Dendritic cell treated with granulocyte-macrophage colony-stimulating factor and Interleukin-4, amounts not matched to agents 40 ng/mL and 50 ng/mL, for 4 days (primary cell): ENCODE data around the gene ADAM12.

Experiments used
- H3K27ac Mint-ChIP-seq: one replicate; pipeline ENCODE4 v1.8.0; 2022; ENCODE audit warnings: mild to moderate bottlenecking, mixed read lengths
- H3K27me3 Mint-ChIP-seq: one replicate; pipeline ENCODE4 v1.8.0; 2022; ENCODE audit warnings: mild to moderate bottlenecking, mixed read lengths
- H3K36me3 Mint-ChIP-seq: one replicate; pipeline ENCODE4 v1.8.0; 2022; ENCODE audit warnings: low read depth, mixed read lengths
- H3K4me1 Mint-ChIP-seq: one replicate; pipeline ENCODE4 v1.8.0; 2022; ENCODE audit warnings: low read depth, mixed read lengths
- H3K4me3 Mint-ChIP-seq: one replicate; pipeline ENCODE4 v1.8.0; 2022; ENCODE audit warnings: mild to moderate bottlenecking, moderate library complexity, mixed read lengths
- H3K9me3 Mint-ChIP-seq: one replicate; pipeline ENCODE4 v1.8.0; 2022; ENCODE audit warnings: mixed read lengths
- intact Hi-C: fragments of 100-400 bp; cut with micrococcal nuclease; formaldehyde crosslinking; loops from one replicate; pipeline ENCODE4 v1.15.0; 2022

The ADAM12 gene

DNA sequence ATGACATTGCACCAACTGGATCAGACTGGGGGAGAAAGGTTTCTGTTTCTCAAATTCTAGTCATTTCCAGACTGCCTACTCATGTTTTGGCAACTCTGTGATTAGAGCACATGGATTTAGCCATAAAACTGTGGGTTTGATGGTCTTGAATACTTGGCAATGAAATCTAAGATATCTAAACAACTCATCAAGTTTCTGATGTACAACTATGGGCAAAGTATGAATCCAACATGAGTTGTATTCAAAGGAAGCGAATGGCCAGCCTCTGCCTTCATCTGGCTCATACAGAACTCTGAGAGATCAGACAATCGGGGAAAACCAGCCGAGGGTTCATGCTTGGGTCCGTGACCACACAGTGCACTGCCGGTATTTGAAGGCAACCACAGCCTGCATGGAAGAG lies 144.3 kb downstream of the ADAM12 start:
- Mint-ChIP-seq H3K9me3 (no peaks in the 10 kb centered on the region), H3K4me3 (no peak overlapping the region), H3K36me3 (no peaks in the 10 kb centered on the region), H3K4me1 (no peaks in the 10 kb centered on the region), H3K27ac (no peak overlapping the region), H3K27me3 (peaks cover 2% of the 10 kb centered on the region)
- intact Hi-C loops = no loop called here

DNA sequence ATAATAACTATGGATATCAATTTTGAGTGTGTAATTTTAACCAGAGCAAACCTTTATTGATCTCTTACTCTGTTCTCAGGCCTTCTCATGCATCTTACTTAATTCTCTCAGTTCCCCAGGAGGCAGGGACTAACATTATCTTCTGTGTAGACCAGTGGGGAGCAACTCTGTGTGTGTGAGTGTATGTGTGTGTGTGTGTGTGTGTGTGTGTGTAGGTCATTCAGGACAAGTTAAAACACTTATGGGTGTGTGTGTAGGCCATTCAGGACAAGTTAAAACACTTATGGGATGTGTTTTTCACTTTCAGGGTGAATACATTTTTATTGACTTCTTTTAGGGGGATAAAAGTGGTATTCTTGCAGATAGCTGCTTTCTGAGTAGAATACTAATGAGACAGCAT lies 145.0 kb downstream of the ADAM12 start:
- H3K4me3 Mint-ChIP-seq = no peak overlapping the region
- intact Hi-C loops = no loop called here
- no peak overlapping the region for H3K27ac Mint-ChIP-seq
- peaks cover 2% of the 10 kb centered on the region for H3K27me3 Mint-ChIP-seq
- H3K9me3 Mint-ChIP-seq = no peaks in the 10 kb centered on the region
- no peaks in the 10 kb centered on the region for H3K36me3 Mint-ChIP-seq
- H3K4me1 Mint-ChIP-seq = no peaks in the 10 kb centered on the region

DNA sequence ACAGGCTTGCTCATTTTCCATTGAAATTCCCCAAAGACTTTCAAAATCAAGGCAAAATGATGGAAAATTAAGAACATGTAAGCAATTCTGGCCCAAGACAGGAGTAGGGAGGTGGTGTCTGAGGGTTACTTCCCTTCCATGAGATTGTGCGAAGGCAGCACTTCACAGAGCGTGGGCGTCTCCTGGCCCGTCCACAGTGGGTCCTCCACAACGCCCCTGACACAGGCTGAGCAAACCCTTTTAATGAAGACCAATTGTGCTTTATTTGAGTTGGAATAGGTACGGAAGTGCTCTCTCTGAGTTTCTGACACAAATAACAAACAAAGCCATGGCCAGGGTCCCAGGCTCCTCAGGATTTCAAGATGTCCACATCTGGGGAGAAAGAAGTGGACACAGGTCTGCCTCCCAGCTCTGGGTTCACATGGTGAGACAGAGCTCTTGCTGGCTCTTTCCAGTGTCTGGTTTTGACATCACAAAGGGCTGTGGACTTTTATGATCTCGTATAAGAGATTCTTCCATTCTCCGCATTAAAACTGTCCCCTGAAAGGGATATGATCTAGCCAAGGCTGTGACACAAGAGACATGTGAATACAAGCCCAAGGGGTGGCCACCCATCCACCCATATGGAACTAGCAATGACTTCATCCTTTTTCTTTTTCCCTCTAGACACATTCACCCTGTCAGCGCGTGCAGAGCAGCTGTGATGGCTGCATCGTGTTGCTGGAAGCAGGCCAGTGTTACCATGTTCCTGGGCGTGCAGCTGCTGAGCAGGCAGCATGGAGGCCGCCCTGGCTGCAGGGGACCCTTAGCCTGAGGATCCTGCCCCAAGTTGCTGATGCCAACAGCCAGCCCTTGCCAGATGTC lies 145.6 kb downstream of the ADAM12 start:
- Mint-ChIP-seq H3K4me3 (no peak overlapping the region), H3K9me3 (no peaks in the 10 kb centered on the region), H3K27ac (no peak overlapping the region), H3K27me3 (peaks cover 2% of the 10 kb centered on the region), H3K36me3 (no peaks in the 10 kb centered on the region), H3K4me1 (no peaks in the 10 kb centered on the region)
- intact Hi-C loops = no loop called here

DNA sequence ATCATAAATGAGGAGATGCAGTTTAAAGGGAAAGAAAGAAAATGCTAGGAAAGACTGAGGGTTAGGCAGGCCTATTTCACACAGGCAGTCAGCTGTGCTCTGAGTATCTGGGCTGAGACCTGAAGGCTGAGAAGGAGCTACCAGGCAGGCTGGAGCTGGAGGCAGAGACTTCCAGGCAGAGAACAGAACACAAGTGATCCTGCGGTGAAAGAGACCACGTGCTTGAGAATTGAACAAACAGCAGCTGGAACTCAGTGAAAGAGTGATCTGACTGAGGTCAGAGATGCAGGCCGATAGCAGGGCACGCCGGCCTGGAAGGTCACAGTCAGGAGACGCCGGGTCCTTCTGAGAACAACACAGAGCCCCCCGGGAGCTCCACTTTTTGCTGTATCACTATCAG lies 147.8 kb downstream of the ADAM12 start:
- Mint-ChIP-seq H3K36me3 (no peaks in the 10 kb centered on the region), H3K27ac (no peak overlapping the region), H3K4me3 (no peak overlapping the region), H3K4me1 (no peaks in the 10 kb centered on the region), H3K27me3 (peaks cover 2% of the 10 kb centered on the region), H3K9me3 (no peaks in the 10 kb centered on the region)
- intact Hi-C loops = no loop called here

DNA sequence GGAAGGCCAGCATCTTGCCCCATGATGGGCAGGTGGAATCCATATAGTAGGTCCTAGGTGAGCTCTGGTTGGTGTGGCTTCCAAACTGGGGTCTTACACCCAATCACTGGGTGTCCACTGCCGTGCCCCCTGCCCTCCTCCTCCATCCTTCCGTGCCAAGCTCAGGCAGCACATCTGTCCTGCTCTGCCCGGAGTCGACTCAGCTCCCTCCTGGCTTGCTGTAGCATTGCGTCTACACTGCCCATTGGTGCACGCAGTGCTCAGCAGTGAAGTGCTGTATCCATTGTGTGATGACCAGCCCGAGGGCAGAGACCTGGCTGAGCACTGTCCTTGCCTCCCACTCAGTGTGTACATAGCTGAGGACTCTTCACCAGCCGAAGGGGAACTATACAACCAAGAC lies 148.4 kb downstream of the ADAM12 start:
- no peak overlapping the region for H3K4me3 Mint-ChIP-seq
- H3K36me3 Mint-ChIP-seq = no peaks in the 10 kb centered on the region
- no peaks in the 10 kb centered on the region for H3K9me3 Mint-ChIP-seq
- intact Hi-C loops = no loop called here
- H3K27ac Mint-ChIP-seq = no peak overlapping the region
- H3K4me1 Mint-ChIP-seq = no peaks in the 10 kb centered on the region
- H3K27me3 Mint-ChIP-seq = peaks cover 2% of the 10 kb centered on the region

DNA sequence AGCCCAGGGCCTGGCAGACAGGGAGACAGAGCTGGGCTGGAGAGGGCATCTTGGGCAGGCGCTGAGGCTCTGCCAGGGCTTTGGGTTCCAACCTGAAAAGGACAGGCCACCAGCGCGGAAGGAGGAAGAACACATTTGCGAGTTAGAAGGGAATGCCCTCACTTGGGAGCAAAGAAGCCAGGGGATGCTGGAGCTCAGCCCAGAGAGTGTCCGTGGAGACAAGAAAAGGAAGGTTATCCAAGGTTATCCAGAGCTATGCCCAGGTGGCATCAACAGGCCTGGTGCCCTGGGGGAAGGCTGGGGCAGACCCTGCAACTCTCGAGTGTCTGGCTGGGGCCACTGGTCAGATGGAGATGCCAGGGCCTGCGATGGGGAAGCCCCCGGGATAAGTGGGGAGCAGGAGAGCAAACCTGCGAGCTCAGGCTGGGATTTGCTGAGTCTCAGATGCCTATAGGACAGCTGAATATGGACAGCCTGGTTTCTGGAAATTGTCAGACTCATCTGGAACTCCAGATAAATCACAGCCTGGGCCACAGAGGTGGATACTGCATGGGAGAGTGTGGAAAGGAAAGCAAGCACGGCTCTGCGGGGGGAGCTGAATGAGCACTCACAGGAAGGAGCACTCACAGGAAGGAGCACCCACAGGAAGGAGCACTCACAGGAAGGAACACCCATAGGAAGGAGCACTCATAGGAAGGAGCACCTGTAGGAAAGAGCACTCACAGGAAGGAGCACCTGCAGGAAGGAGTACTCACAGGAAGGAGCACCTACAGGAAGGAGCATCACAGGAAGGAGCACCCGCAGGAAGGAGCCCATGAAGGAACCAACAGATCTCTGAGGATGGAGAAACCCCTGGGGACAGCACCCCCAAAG lies 152.1 kb downstream of the ADAM12 start:
- H3K36me3 Mint-ChIP-seq = no peaks in the 10 kb centered on the region
- H3K4me3 Mint-ChIP-seq = no peak overlapping the region
- H3K27me3 Mint-ChIP-seq = peaks cover 11% of the 10 kb centered on the region
- no peaks in the 10 kb centered on the region for H3K4me1 Mint-ChIP-seq
- H3K27ac Mint-ChIP-seq = no peak overlapping the region
- H3K9me3 Mint-ChIP-seq = no peaks in the 10 kb centered on the region
- intact Hi-C loops = no loop called here

DNA sequence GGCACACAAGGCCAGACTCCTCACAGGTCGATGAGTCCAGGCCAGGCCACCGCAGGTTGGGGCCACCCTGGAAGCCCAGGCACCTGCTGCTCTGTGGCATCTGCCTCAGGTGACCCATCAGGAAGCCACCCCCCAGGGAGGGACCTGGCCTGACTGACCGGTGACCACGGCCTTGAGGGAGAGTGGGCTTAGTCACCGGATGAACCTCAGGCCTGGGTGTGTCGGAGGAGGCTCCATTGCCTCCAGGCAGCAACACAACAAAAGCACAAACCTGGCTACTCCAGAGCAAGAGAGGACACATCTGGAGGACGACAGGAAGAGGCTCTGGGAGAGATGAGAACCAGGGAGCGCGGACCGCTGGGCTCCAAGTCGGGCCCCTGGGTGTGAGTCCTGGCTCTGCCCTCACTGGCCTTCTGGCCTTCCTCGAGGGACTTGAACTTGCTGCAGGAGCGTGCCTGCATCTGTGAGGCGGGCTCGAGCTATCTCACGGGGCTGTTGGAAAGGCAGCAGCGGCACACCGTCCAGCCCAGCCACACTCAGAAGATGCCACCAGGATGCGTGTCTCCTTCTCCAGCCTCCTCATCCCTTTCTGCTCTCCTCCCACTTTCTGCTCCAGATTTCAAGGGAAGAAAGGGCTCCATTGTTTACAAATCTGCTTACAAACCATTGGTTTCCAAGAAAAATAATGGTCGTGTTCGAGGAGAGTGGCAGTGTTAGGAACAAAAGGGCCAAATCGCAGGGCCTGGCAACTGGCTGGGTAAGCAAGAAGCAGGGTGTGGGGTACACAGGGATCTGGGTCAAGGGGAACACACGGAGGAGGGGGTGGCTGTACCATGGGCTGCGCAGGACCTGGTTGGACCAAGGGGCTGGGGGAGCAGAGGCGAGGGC lies 152.9 kb downstream of the ADAM12 start:
- Mint-ChIP-seq H3K27ac (no peak overlapping the region), H3K36me3 (no peaks in the 10 kb centered on the region), H3K27me3 (peaks cover 10% of the 10 kb centered on the region), H3K4me3 (no peak overlapping the region), H3K4me1 (no peaks in the 10 kb centered on the region), H3K9me3 (no peaks in the 10 kb centered on the region)
- intact Hi-C loops = no loop called here

DNA sequence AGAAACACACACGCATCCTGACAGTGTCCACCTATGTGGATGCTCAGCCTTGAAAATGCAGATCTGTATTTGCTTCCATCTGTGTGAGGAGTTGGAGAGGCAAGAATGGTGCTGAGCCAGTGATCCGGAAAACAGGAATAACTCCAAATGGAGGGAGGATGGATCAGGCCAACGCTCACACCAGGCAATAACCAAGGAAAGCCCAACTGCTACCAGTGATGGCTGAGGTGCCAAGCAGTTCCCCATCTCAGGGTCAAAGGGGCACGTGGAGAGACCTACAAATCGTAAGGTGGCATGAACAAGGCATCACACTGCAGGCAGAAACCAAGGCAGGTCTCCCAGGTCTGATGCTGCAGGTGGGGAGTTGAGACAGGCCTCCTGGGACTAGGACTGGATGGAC lies 153.6 kb downstream of the ADAM12 start:
- Mint-ChIP-seq H3K27me3 (peaks cover 12% of the 10 kb centered on the region), H3K4me1 (no peaks in the 10 kb centered on the region), H3K27ac (no peak overlapping the region), H3K36me3 (no peaks in the 10 kb centered on the region), H3K4me3 (no peak overlapping the region), H3K9me3 (no peaks in the 10 kb centered on the region)
- intact Hi-C loops = no loop called here

DNA sequence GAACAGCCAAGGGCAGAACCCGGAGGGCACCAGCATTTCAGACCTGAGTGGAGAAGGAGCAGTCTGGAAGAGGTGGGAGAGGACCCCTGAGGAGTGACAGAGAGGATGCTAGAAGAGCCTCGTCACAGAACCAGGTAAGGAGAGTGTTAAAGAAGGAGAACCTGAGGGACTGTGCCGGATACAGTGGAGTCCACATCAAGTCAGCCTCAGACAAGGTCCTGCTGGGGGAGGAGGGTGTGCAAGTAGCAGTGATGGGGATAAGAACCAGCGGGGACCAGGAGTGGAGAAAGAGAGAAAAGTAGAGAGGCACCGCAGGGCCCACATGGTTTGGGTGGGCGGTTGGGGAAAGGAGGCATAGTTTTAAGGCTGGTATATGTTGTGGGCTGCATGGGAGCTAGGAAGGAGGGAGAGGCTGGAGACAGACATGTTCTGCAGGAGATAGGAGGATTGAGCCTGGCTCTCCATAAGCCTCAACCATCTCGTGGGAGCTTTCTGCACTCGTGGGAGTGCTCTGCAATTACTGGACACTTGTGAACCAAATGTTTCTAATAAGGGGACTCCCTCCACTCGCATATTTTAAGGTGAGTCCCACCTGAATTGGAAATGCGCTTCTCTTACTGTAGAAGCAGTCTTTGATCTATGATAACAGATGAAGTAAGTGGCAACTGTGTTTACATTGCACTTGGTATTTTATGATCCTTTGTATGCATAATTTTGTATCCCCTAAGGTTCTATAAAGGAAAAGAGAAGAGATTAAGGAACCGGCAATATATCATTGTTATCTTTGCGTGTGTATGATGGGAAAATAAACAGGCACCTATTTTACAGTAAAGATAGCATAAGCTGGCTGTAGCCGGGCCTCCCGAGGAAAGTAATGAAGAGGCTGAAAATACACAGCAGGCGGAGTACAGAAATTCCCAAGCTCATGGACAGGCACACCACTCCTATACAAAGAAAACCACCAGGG lies 154.8 kb downstream of the ADAM12 start:
- no peaks in the 10 kb centered on the region for H3K4me1 Mint-ChIP-seq
- H3K36me3 Mint-ChIP-seq = no peaks in the 10 kb centered on the region
- intact Hi-C loops = no loop called here
- H3K27me3 Mint-ChIP-seq = peaks cover 13% of the 10 kb centered on the region
- H3K4me3 Mint-ChIP-seq = no peak overlapping the region
- no peaks in the 10 kb centered on the region for H3K9me3 Mint-ChIP-seq
- H3K27ac Mint-ChIP-seq = no peak overlapping the region

DNA sequence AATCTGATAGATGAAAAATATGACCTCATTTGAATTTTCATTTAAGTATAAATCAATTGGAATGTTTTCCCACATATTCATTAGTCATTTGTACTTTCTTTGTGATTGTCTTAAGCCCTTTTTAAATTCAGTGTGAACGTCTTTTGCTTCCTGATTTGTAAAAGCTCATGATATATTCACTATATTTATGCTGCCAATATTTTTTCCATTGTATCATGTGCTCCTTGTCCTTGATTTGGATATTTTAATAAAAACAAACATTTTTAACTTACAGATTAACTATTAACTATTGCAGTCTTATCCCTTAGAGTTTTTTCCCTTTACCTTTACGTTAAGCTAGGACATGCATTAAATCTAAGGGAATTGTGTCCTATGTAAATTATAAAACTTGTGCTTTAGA lies 157.7 kb downstream of the ADAM12 start:
- Mint-ChIP-seq H3K27ac (no peak overlapping the region), H3K9me3 (no peaks in the 10 kb centered on the region), H3K4me1 (no peaks in the 10 kb centered on the region), H3K36me3 (no peaks in the 10 kb centered on the region), H3K4me3 (no peak overlapping the region), H3K27me3 (peaks cover 13% of the 10 kb centered on the region)
- intact Hi-C loops = no loop called here

DNA sequence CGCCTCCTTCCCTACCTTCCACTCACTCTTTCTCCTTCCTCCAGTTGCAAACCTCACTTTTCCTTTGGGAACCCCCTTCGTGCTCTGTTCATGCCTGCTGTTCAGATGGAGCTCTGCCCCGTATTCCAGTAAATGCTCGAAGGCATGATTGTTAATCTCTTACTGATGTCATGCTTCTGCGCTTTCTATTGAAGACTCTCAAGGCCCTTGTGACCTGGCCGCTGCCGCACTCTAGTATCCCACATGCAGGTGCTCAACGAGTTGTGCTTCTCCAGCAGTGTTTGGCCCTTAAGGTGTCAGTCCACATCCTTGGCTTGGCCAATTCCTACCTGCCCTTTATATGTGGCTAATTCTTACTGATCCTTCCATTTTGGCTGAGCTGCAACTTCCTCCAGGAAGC lies 158.6 kb downstream of the ADAM12 start:
- peaks cover 16% of the 10 kb centered on the region for H3K27me3 Mint-ChIP-seq
- H3K4me1 Mint-ChIP-seq = no peaks in the 10 kb centered on the region
- intact Hi-C loops = no loop called here
- H3K27ac Mint-ChIP-seq = no peak overlapping the region
- H3K9me3 Mint-ChIP-seq = no peaks in the 10 kb centered on the region
- no peaks in the 10 kb centered on the region for H3K36me3 Mint-ChIP-seq
- no peak overlapping the region for H3K4me3 Mint-ChIP-seq

DNA sequence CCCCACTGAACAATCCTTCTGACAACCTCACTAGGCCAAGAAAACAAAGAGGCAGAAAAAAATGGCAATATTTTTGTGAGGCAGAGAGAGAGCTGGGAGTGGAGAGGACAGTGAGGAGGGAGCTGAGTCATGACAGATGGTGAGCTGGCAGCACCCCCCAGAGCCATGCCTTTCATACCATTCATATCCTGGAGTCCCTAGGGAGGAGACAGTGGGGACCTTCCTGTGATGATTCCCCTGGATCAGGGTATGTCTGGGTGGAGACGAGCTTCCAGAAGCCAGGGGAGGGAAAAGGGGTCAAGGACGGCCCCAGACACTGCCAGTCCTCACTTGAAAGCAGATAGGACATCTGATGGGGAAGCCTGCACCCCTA lies 160.5 kb downstream of the ADAM12 start:
- H3K27me3 Mint-ChIP-seq = peaks cover 16% of the 10 kb centered on the region

More for the DNA sequence above, 160.5 kb downstream of the ADAM12 start:
- Mint-ChIP-seq H3K4me3 (no peak overlapping the region), H3K4me1 (no peaks in the 10 kb centered on the region), H3K36me3 (no peaks in the 10 kb centered on the region), H3K9me3 (no peaks in the 10 kb centered on the region), H3K27ac (no peak overlapping the region)
- intact Hi-C loops = no loop called here
